ENCODE data around the gene BUD13. TPM values are rescaled to one million over a fixed set of nuclear protein-coding genes. Genes with fewer than 3 reads are reported as not detected.

BUD13 gene
- total and polyA plus RNA-seq, 2 of the 4 experiments (the other 2 are of a cell fraction) = 11.2 to 14.0 TPM

GRCh38 chr11:116729501-116730240 is 43.1 kb downstream of the BUD13 start (continued):
- no peak for TF ChIP-seq MAFK (IDR thresholded peaks at IDR 0.05; ENCODE audit: low read depth, low read length)

- Histone ChIP-seq H3K36me3 (ENCODE audit: control insufficient read depth, insufficient read depth, low read length) (no peaks in the 10 kb centered on the region), H3K9me1 (ENCODE audit: insufficient read depth, low read length) (peaks cover 6% of the 10 kb centered on the region; the same call in 1 of the 2 replicates), H2BK5ac (ENCODE audit: low read depth, low read length, poor library complexity, severe bottlenecking) (no peak overlapping the region), H3K9me3 (ENCODE audit: control insufficient read depth, insufficient read depth, low read length) (no peaks in the 10 kb centered on the region), H4K20me1 (ENCODE audit: insufficient read depth, low read length) (no peaks in the 10 kb centered on the region), H3K4ac (ENCODE audit: low read depth, low read length) (no peak overlapping the region), H3K27me3 (ENCODE audit: control insufficient read depth, insufficient read depth, low read length) (peaks cover 35% of the 10 kb centered on the region), H2BK20ac (ENCODE audit: low read depth, low read length) (no peak overlapping the region), H3K4me3 (ENCODE audit: insufficient read depth, low read depth, low read length) (no peak overlapping the region), H2AFZ (replicated peaks; ENCODE audit: low read length, poor library complexity) (no peak overlapping the region), H3K79me1 (ENCODE audit: low read depth in 1 of 2, low read length in 2 of 2) (no peaks in the 10 kb centered on the region), H2AK5ac (ENCODE audit: low read depth, low read length) (no peak overlapping the region), H3K9ac (ENCODE audit: low read depth, low read length) (no peak overlapping the region), H3K18ac (ENCODE audit: low read depth, low read length) (no peak overlapping the region), H4K5ac (ENCODE audit: low read depth, low read length) (no peak overlapping the region), H3K14ac (replicated peaks; ENCODE audit: low read depth, low read length) (no peak overlapping the region), H3K4me1 (ENCODE audit: control insufficient read depth, insufficient read depth, low read length) (peaks cover 8% of the 10 kb centered on the region; the same call in 1 of the 2 replicates), H2BK15ac (ENCODE audit: low read depth, low read length) (no peak overlapping the region), H3K27ac (ENCODE audit: insufficient read depth, low read length) (no peak overlapping the region), H3K23ac (ENCODE audit: low read depth, low read length) (no peak overlapping the region), H4K8ac (ENCODE audit: low read depth in 2 of 2, low read length in 2 of 2) (no peak overlapping the region), H2BK120ac (ENCODE audit: low read depth, low read length) (no peak overlapping the region), H3K4me2 (ENCODE audit: low read depth, low read length) (no peak overlapping the region), H2AK9ac (replicated peaks; ENCODE audit: low read depth, low read length, poor library complexity) (no peak overlapping the region), H4K91ac (ENCODE audit: insufficient read depth, low read depth, low read length) (no peak overlapping the region), H3K56ac (ENCODE audit: extremely low read depth, insufficient read depth, low read length) (no peak overlapping the region)
- BruUV-seq (replicated peaks) = no TSS peak
- in situ Hi-C loops (cut with MboI; ENCODE audit: low sequenced_read_pairs) = no loop called here
- dilution Hi-C loops (cut with HindIII; ENCODE audit: low sequenced_read_pairs, unreplicated experiment) = no loop called here
- ChIA-PET CTCF (no interaction called here), POLR2A (ENCODE audit: unreplicated experiment) (no interaction called here)
- DNase-seq = no peak
- TF ChIP-seq CEBPB (IDR thresholded peaks at IDR 0.05; ENCODE audit: low read depth, low read length) (no peak), NFE2L2 (IDR thresholded peaks at IDR 0.05; ENCODE audit: low read depth, low read length) (no peak), POLR2A (IDR thresholded peaks at IDR 0.05; ENCODE audit: low read depth, low read length) (no peak), FOS (IDR thresholded peaks at IDR 0.05; ENCODE audit: low read depth, low read length) (no peak), MAFK (IDR thresholded peaks at IDR 0.05; ENCODE audit: low read depth, low read length) (no peak), ELK1 (IDR thresholded peaks at IDR 0.05; ENCODE audit: borderline replicate concordance, low read depth, low read length) (no peak)
- no peak for ATAC-seq (ENCODE audit: low read depth)
- 60% methylated on average over 4 of the region's 6 CpGs; no CpG with 5 or more reads in 1 of the 2 experiments for WGBS, 2 experiments (ENCODE audit: extremely low coverage in 2 of 2, insufficient read length in 1 of 2)
- intact Hi-C loops (cut with micrococcal nuclease) = no loop called here
Measured at GRCh38 chr11:116727990-116728389, 44.8 kb downstream of the BUD13 start.

Measured in IMR-90 (cell line).